Endothelial cell of umbilical vein (primary cell): ENCODE measurements around the gene ZDHHC20. TPM values are rescaled to one million over a fixed set of nuclear protein-coding genes. Genes with fewer than 3 reads are reported as not detected.

Experiments
- BruUV-seq: library from RNA; stranded (reverse); fragments of 400-500 nt; replicated peaks from 2 replicates; lab custom pipeline; 2021; lab: Mats Ljungman, UMichigan
- CTCF ChIA-PET: fragments of 300-600, 350-600 bp; sonication (Branson Sonifier 250); formaldehyde crosslinking; loops from one replicate; lab custom pipeline; 2021; ENCODE audit warnings: antibody characterized with exemption, inconsistent platforms; lab: Charles Lee
- POLR2A ChIA-PET: fragments of 300-600, 350-600 bp; sonication (Branson Sonifier 250); formaldehyde crosslinking; loops from one replicate; lab custom pipeline; 2021; ENCODE audit warnings: antibody characterized with exemption, inconsistent platforms; lab: Charles Lee
- DNase-seq: peaks from one replicate; pipeline ENCODE4 v3.0.0-alpha.2; 2011; ENCODE audit warnings: low read depth, low spot score
- FAIRE-seq: peaks from 2 replicates; lab custom pipeline; 2011; peaks lifted over from hg19 to GRCh38; lab: Jason Lieb, UNC
- H2AFZ ChIP-seq: 2 replicates; pipeline ENCODE4 v1.6.0; 2012; ENCODE audit warnings: low read depth, low read length, control low read depth, inconsistent platforms
- H3K27ac ChIP-seq: 2 replicates; pipeline ENCODE4 v1.5.1; 2011; ENCODE audit warnings: low read depth, mild to moderate bottlenecking, control low read depth, low read length, moderate library complexity; ENCODE audit not compliant: insufficient read depth
- H3K27me3 ChIP-seq, 2 experiments: 2 replicates each; pipeline versions ENCODE4 v1.6.0 to v1.6.1; 2011; ENCODE audit warnings: low read length in 2 of 2, mixed read lengths in 1 of 2; ENCODE audit not compliant: control insufficient read depth in 2 of 2, insufficient read depth in 2 of 2
- H3K36me3 ChIP-seq, 2 experiments: 2 replicates in 1 of 2; 3 replicates in 1 of 2; pipeline ENCODE4 v1.5.1; 2011; ENCODE audit warnings: low read length in 2 of 2, mild to moderate bottlenecking in 1 of 2, moderate library complexity in 1 of 2; ENCODE audit not compliant: control insufficient read depth in 2 of 2, insufficient read depth in 2 of 2; ENCODE audit errors: extremely low read depth in 1 of 2
- H3K4me1 ChIP-seq: 3 replicates; pipeline ENCODE4 v1.5.1; 2011; ENCODE audit warnings: mild to moderate bottlenecking, low read length; ENCODE audit not compliant: control insufficient read depth, insufficient read depth; ENCODE audit errors: extremely low read depth
- H3K4me2 ChIP-seq: 2 replicates; pipeline ENCODE4 v1.6.1; 2011; ENCODE audit warnings: low read length, control low read depth, mixed read lengths; ENCODE audit not compliant: insufficient read depth
- H3K4me3 ChIP-seq, 3 experiments: fragments of 200-600 bp in 1 of 3; sonication (generic), shearing (Covaris generic) in 1 of 3; replicated peaks in 1 of 3; 2 replicates each; pipeline ENCODE4 v1.5.1; 2011 to 2016; ENCODE audit warnings: control low read depth in 3 of 3, low read length in 3 of 3, mild to moderate bottlenecking in 2 of 3, inconsistent platforms in 1 of 3, low read depth in 1 of 3, moderate library complexity in 1 of 3; ENCODE audit not compliant: insufficient read depth in 1 of 3
- H3K79me2 ChIP-seq: 2 replicates; pipeline ENCODE4 v1.6.0; 2012; ENCODE audit warnings: low read length, inconsistent platforms; ENCODE audit not compliant: control insufficient read depth, insufficient read depth
- H3K9ac ChIP-seq: replicated peaks from 2 replicates; pipeline ENCODE3; 2011; ENCODE audit warnings: low read length, control low read depth; ENCODE audit not compliant: insufficient read depth; ENCODE audit errors: extremely low read depth
- H3K9me1 ChIP-seq: replicated peaks from 3 replicates; pipeline ENCODE4 v1.6.0; 2011; ENCODE audit warnings: mild to moderate bottlenecking, low read length; ENCODE audit not compliant: control insufficient read depth, insufficient read depth; ENCODE audit errors: extremely low read depth
- H3K9me3 ChIP-seq: replicated peaks from 2 replicates; pipeline ENCODE4 v1.5.1; 2012; ENCODE audit warnings: low read length, inconsistent platforms; ENCODE audit not compliant: control insufficient read depth, insufficient read depth
- H4K20me1 ChIP-seq: replicated peaks from 2 replicates; pipeline ENCODE3; 2011; ENCODE audit warnings: mild to moderate bottlenecking, low read length; ENCODE audit not compliant: control insufficient read depth, insufficient read depth; ENCODE audit errors: extremely low read depth
- EZH2 ChIP-seq: IDR thresholded peaks from 2 replicates; pipeline ENCODE4 v1.6.1; 2012; ENCODE audit warnings: borderline replicate concordance, low read depth, mild to moderate bottlenecking, moderate library complexity, low read length, inconsistent platforms; ENCODE audit not compliant: severe bottlenecking
- FOS ChIP-seq: IDR thresholded peaks from 2 replicates; pipeline ENCODE4 v1.6.1; 2011; ENCODE audit warnings: mild to moderate bottlenecking, low read length, moderate library complexity, borderline replicate concordance; ENCODE audit not compliant: insufficient read depth
- GATA2 ChIP-seq: IDR thresholded peaks from 2 replicates; pipeline ENCODE4 v1.7.0; 2011; ENCODE audit warnings: low read depth, mild to moderate bottlenecking, moderate library complexity, mixed read lengths, low read length; ENCODE audit not compliant: insufficient read length, insufficient read depth
- JUN ChIP-seq: IDR thresholded peaks from 2 replicates; pipeline ENCODE4 v1.6.1; 2011; ENCODE audit warnings: borderline replicate concordance, low read depth; ENCODE audit not compliant: insufficient read length, insufficient read depth
- MYC ChIP-seq: IDR thresholded peaks from one replicate; pipeline ENCODE4 v1.6.1; 2011; ENCODE audit warnings: mild to moderate bottlenecking, low read depth, low read length
- POLR2A ChIP-seq: IDR thresholded peaks from 2 replicates; pipeline ENCODE4 v1.6.1; 2012; ENCODE audit warnings: low read depth, mild to moderate bottlenecking, control low read depth, low read length
- POLR2AphosphoS5 ChIP-seq: IDR thresholded peaks from 2 replicates; pipeline ENCODE4 v1.6.1; 2012; ENCODE audit warnings: low read depth, mild to moderate bottlenecking, control low read depth, low read length, moderate library complexity; ENCODE audit not compliant: insufficient read depth
- dilution Hi-C: fragments of 300-500 bp; cut with MboI; formaldehyde crosslinking; loops from one replicate; pipeline ENCODE4 v1.15.0; 2019; ENCODE audit warnings: low sequenced_read_pairs; ENCODE audit not compliant: extremely low pct_ligation_motif_present
- intact Hi-C: fragments of 100-400 bp; cut with micrococcal nuclease; formaldehyde crosslinking; loops from one replicate; pipeline ENCODE4 v1.10.0; 2022
- polyA plus RNA-seq, 4 experiments: library from polyadenylated mRNA; depleted of rRNA in 3 of 4; stranded (reverse) in 3 of 4; unstranded in 1 of 4; fragments of >200 nt; gene quantifications; 2 replicates each; pipeline versions ENCODE4 v1.2.1 to v1.2.3, GENCODE V29; 2011 to 2012; ENCODE audit warnings: missing spikeins in 1 of 4
- total RNA-seq: library from RNA; stranded (reverse); gene quantifications from 2 replicates; pipeline ENCODE4 v1.2.3, GENCODE V29; 2021
- TF ChIP-seq, protein P1 (sequence below), 2 donors: IDR thresholded peaks; 1 replicate in 1 of 2; 2 replicates in 1 of 2; pipeline ENCODE4 v1.5.1; 2011; ENCODE audit warnings: low read length in 2 of 2, mild to moderate bottlenecking in 2 of 2, moderate library complexity in 2 of 2, control low read depth in 1 of 2, inconsistent platforms in 1 of 2, low read depth in 1 of 2; ENCODE audit not compliant: insufficient read depth in 1 of 2; ENCODE audit errors: extremely low read depth in 1 of 2
- TF ChIP-seq, protein P2 (sequence below): IDR thresholded peaks from 2 replicates; pipeline ENCODE4 v1.6.1; 2011; ENCODE audit not compliant: insufficient read depth, insufficient read length

Gene ZDHHC20
- total and polyA plus RNA-seq, 2 donors (not counting 3 experiments of a cell fraction or from before 2014, with no cell fraction given), result 22.1 to 59.4 TPM

DNA sequence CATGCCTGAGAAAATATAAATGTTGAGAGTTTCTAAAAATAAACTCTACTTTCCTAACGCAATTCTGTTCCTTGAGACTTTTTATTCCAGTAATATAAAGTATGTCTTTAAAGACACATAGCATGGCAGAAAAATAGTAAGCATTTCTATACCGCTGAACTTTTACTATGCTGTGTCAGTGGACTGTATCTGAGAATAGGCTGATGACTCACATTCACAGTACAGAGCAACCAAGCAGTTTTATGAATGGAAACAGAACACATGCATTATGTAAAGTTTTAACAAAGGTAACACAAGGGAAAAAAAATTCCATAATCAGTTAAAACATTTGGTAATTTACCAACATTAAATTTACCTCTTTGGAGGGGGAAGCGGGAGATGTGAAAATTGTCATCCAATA lies 38.4 kb downstream of the ZDHHC20 start:
- Histone ChIP-seq H3K36me3 (no peaks in the 10 kb centered on the region), H3K27me3 (no peaks in the 10 kb centered on the region), H3K27ac (no peak overlapping the region), H3K79me2 (no peaks in the 10 kb centered on the region), H2AFZ (no peak overlapping the region), H3K4me2 (no peak overlapping the region), H4K20me1 (peaks cover under 1% of the 10 kb centered on the region), H3K9me1 (no peaks in the 10 kb centered on the region), H3K9me3 (no peaks in the 10 kb centered on the region), H3K4me1 (no peaks in the 10 kb centered on the region), H3K4me3 (no peak overlapping the region), H3K9ac (no peak overlapping the region)
- peak; percentile 12 for FAIRE-seq
- ChIA-PET CTCF (interaction anchor here (1.0 kb wide), 1 partner anchor 14 kb away, joined by 3 read pairs; no protein-coding TSS in a partner anchor), POLR2A (no interaction called here)
- intact Hi-C loops (no loop called here), dilution Hi-C loops (no loop called here)
- no peak for TF ChIP-seq POLR2A
- TF ChIP-seq FOS, result peak; percentile 65
- TF ChIP-seq JUN, result peak; percentile 17
- TF ChIP-seq EZH2, result no peak
- no TSS peak for BruUV-seq
- DNase-seq, result peak; percentile 19

DNA sequence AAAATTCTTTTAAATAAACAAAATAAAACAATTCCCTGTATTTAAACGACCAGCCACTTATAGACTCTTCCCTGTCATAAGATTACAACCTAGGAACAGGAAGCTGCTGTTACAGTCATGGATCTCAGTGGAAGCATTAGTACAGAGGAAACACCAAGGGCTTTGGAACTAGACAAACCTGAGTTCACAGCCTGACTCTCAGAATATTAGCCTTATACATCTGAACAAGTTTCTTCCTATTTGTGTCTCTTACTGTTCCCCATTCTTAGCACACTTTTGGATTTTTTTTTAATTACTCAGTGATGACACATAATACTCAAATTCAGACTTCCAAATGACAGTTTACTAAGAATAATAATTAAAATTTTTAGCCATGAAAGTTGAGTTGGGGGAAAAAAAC lies 46.1 kb downstream of the ZDHHC20 start:
- H4K20me1 ChIP-seq, result no peaks in the 10 kb centered on the region
- intact Hi-C loops, result no loop called here
- CTCF ChIA-PET, result interaction anchor here (1.2 kb wide), 1 partner anchor 9 kb away, joined by 4 read pairs; no protein-coding TSS in a partner anchor

More for the DNA sequence above, 46.1 kb downstream of the ZDHHC20 start:
- no peaks in the 10 kb centered on the region for H3K9me1 ChIP-seq
- H3K9ac ChIP-seq, result no peak overlapping the region
- H3K27ac ChIP-seq, result no peak overlapping the region
- BruUV-seq, result no TSS peak
- H3K4me2 ChIP-seq, result no peak overlapping the region
- H2AFZ ChIP-seq, result no peak overlapping the region
- H3K4me1 ChIP-seq, result peaks cover 6% of the 10 kb centered on the region
- FAIRE-seq (peak; percentile 62), DNase-seq (peak; percentile 14)
- H3K36me3 ChIP-seq, result peaks cover 0 to 2% of the 10 kb centered on the region in 2 experiments
- no peaks in the 10 kb centered on the region for H3K27me3 ChIP-seq
- no peaks in the 10 kb centered on the region for H3K79me2 ChIP-seq
- no peaks in the 10 kb centered on the region for H3K9me3 ChIP-seq
- TF ChIP-seq, protein P1, sequence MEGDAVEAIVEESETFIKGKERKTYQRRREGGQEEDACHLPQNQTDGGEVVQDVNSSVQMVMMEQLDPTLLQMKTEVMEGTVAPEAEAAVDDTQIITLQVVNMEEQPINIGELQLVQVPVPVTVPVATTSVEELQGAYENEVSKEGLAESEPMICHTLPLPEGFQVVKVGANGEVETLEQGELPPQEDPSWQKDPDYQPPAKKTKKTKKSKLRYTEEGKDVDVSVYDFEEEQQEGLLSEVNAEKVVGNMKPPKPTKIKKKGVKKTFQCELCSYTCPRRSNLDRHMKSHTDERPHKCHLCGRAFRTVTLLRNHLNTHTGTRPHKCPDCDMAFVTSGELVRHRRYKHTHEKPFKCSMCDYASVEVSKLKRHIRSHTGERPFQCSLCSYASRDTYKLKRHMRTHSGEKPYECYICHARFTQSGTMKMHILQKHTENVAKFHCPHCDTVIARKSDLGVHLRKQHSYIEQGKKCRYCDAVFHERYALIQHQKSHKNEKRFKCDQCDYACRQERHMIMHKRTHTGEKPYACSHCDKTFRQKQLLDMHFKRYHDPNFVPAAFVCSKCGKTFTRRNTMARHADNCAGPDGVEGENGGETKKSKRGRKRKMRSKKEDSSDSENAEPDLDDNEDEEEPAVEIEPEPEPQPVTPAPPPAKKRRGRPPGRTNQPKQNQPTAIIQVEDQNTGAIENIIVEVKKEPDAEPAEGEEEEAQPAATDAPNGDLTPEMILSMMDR (IDR thresholded peaks at IDR 0.05; ENCODE audit: extremely low read depth in 1 of 2, insufficient read depth in 1 of 2, low read depth in 1 of 2, low read length in 2 of 2), result no peak
- TF ChIP-seq JUN (no peak), POLR2A (no peak), POLR2AphosphoS5 (no peak), EZH2 (no peak), GATA2 (no peak), MYC (no peak), FOS (no peak)
- TF ChIP-seq, protein P2, sequence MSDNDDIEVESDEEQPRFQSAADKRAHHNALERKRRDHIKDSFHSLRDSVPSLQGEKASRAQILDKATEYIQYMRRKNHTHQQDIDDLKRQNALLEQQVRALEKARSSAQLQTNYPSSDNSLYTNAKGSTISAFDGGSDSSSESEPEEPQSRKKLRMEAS, result no peak
- no peak overlapping the region for H3K4me3 ChIP-seq
- dilution Hi-C loops, result no loop called here
- POLR2A ChIA-PET, result no interaction called here
